ENCODE results near the gene CDH12. TPM values are rescaled to one million over a fixed set of nuclear protein-coding genes. Genes with fewer than 3 reads are reported as not detected.

The CDH12 gene
- total RNA-seq, 4 donors from 2014 or later = not detected

DNA sequence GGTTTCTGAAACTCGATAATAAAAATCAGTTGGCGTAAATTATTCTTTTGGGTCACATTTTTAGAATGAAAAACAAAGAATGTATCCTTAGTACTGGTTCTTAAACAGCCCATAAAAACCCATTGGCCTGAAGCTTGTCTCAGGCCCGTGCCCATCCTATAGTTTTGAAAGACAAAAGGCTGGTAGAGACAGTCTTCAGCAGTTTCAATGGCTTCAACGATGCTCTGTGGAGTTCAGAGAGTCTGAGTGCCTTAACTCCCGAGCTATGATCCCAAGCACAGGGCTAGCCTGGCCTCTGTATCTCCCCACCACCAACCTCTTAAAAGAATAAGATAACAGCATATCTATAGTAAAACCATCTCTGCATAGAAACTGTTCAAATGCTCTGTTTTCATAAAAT lies 595.0 kb downstream of the CDH12 start:
- 58 to 67% methylated on average over 5 of the region's 5 CpGs for WGBS, 2 donors
- intact Hi-C loops (cut with DNase I) = no loop called here
- H3K27me3 ChIP-seq = no peaks in the 10 kb centered on the region
- TF ChIP-seq POLR2A (IDR thresholded peaks at IDR 0.05) = no peak
- TF ChIP-seq, protein P1, sequence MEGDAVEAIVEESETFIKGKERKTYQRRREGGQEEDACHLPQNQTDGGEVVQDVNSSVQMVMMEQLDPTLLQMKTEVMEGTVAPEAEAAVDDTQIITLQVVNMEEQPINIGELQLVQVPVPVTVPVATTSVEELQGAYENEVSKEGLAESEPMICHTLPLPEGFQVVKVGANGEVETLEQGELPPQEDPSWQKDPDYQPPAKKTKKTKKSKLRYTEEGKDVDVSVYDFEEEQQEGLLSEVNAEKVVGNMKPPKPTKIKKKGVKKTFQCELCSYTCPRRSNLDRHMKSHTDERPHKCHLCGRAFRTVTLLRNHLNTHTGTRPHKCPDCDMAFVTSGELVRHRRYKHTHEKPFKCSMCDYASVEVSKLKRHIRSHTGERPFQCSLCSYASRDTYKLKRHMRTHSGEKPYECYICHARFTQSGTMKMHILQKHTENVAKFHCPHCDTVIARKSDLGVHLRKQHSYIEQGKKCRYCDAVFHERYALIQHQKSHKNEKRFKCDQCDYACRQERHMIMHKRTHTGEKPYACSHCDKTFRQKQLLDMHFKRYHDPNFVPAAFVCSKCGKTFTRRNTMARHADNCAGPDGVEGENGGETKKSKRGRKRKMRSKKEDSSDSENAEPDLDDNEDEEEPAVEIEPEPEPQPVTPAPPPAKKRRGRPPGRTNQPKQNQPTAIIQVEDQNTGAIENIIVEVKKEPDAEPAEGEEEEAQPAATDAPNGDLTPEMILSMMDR (IDR thresholded peaks at IDR 0.05) = no peak
- no peak overlapping the region for H3K27ac ChIP-seq
- H3K4me3 ChIP-seq (replicated peaks in 1 of 3) = no peak overlapping the region
- DNase-seq = no peak
- H3K36me3 ChIP-seq = no peaks in the 10 kb centered on the region
- no peaks in the 10 kb centered on the region for H3K4me1 ChIP-seq
- no peaks in the 10 kb centered on the region for H3K9me3 ChIP-seq

DNA sequence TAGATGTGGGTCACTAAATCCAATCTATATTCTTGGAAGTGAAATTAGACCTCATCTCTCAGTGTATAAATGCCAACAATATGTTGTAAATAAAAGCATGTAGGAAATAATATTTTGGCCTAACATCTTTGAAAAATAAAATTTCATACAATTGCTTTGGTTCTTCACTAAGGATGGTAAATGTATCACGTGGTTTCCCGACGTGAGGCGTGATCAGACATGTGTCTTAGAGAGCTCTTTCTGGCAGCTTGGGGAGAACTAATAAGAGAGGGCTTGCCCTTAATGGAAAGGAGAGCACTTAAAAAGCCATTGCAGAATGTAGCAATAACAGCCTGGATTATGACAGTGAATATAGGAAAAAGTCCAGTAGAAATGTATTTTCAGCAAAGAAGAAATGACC lies 602.6 kb downstream of the CDH12 start:
- Histone ChIP-seq H3K4me3 (replicated peaks in 1 of 3) (no peak overlapping the region), H3K27me3 (no peaks in the 10 kb centered on the region), H3K27ac (no peak overlapping the region), H3K9me3 (no peaks in the 10 kb centered on the region), H3K4me1 (no peaks in the 10 kb centered on the region), H3K36me3 (no peaks in the 10 kb centered on the region)
- 51 to 52% methylated on average over 4 of the region's 4 CpGs for WGBS, 2 donors
- DNase-seq = no peak
- TF ChIP-seq POLR2A (IDR thresholded peaks at IDR 0.05) = no peak
- TF ChIP-seq, protein P1 (IDR thresholded peaks at IDR 0.05) = no peak
- intact Hi-C loops (cut with DNase I) = no loop called here

DNA sequence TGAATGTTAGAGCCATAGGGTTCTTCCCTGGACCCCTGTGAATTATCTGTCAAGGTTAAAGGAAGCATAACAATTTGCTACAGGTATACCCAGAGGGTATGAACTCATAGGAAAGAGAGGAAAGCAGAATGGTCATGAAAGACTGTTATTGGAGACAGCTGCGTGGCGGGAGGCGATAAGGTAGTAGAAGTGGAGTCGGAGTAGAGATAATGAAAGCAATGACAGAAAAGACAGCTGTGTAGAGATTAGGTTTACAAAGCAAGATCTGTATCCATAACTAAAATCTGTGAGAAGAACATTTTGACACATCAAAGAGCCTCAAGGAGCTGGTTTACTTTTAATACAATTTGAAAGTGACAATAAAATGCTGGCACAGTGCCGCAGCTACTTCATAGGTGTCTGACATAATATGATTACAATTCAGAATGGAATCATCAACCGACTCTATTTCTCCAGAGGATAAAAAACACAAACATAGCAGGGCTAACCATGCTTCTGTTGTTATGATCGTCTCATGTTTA lies 603.9 kb downstream of the CDH12 start:
- Histone ChIP-seq H3K4me1 (no peaks in the 10 kb centered on the region), H3K27me3 (no peaks in the 10 kb centered on the region), H3K36me3 (no peaks in the 10 kb centered on the region), H3K4me3 (replicated peaks in 1 of 3) (no peak overlapping the region), H3K9me3 (no peaks in the 10 kb centered on the region), H3K27ac (no peak overlapping the region)
- DNase-seq = no peak
- no peak for TF ChIP-seq POLR2A (IDR thresholded peaks at IDR 0.05)
- TF ChIP-seq, protein P1 (IDR thresholded peaks at IDR 0.05) = no peak
- WGBS, 2 donors = 88 to 91% methylated on average over 7 of the region's 7 CpGs
- intact Hi-C loops (cut with DNase I) = no loop called here

DNA sequence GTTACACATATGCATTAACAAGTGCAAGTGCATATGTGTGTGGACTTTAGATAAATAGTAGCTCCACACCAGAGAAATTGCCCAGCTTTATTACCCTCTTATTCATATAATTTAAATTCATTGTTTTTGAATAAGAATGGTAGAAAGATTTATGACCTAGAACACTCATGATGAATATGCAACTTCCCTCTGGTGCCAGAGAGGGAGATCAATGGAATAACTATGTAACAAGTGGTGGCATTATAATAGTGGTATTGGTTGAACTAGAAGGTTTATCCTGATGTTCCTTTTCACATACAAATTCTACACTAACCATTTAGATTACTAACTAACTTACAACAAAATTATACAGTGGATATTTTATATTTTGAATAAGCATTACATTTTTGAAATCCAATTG lies 607.4 kb downstream of the CDH12 start:
- no peaks in the 10 kb centered on the region for H3K9me3 ChIP-seq
- DNase-seq = no peak

DNA sequence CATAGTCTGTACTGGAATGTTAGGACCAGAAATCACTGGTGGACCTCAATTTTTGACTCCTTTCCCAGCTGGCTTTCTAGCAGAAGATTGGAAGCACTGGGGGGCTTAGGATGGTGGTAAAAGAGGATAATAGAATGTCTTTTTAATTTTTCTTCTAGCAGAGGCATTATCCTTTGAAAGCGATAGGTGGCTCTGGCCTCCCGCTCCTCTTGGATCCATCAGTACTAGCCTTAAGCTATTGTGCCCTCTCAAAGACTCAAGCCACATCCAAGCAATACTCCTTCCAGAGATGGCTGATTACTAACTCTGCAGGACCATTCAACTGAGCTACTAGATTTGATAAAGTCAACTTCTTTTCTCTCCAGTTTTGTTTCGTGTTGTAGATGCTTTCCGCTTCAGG lies 610.6 kb downstream of the CDH12 start:
- no peak overlapping the region for H3K4me3 ChIP-seq (replicated peaks in 1 of 3)
- no peaks in the 10 kb centered on the region for H3K27me3 ChIP-seq
- WGBS, 2 donors = 66 to 75% methylated on average over 4 of the region's 4 CpGs
- no peak for DNase-seq
- H3K4me1 ChIP-seq = no peaks in the 10 kb centered on the region
- no peak overlapping the region for H3K27ac ChIP-seq
- no peaks in the 10 kb centered on the region for H3K36me3 ChIP-seq
- TF ChIP-seq, protein P1 (IDR thresholded peaks at IDR 0.05) = no peak
- no peak for TF ChIP-seq POLR2A (IDR thresholded peaks at IDR 0.05)
- intact Hi-C loops (cut with DNase I) = no loop called here
- no peaks in the 10 kb centered on the region for H3K9me3 ChIP-seq

More for the DNA sequence above, 607.4 kb downstream of the CDH12 start:
- no peak overlapping the region for H3K4me3 ChIP-seq (replicated peaks in 1 of 3)
- intact Hi-C loops (cut with DNase I) = no loop called here
- TF ChIP-seq POLR2A (IDR thresholded peaks at IDR 0.05) = no peak
- TF ChIP-seq, protein P1 (IDR thresholded peaks at IDR 0.05) = no peak
- no peak overlapping the region for H3K27ac ChIP-seq
- H3K4me1 ChIP-seq = no peaks in the 10 kb centered on the region
- no peaks in the 10 kb centered on the region for H3K36me3 ChIP-seq
- no peaks in the 10 kb centered on the region for H3K27me3 ChIP-seq

All from thyroid gland (tissue), 4 donors.